ENCODE measurements around the gene UTP3.
"Not testable (repeated sequence)": the region's sequence is repeated elsewhere in the genome, so short reads cannot be mapped to it uniquely, and the experiment has no call there.

The UTP3 gene

DNA sequence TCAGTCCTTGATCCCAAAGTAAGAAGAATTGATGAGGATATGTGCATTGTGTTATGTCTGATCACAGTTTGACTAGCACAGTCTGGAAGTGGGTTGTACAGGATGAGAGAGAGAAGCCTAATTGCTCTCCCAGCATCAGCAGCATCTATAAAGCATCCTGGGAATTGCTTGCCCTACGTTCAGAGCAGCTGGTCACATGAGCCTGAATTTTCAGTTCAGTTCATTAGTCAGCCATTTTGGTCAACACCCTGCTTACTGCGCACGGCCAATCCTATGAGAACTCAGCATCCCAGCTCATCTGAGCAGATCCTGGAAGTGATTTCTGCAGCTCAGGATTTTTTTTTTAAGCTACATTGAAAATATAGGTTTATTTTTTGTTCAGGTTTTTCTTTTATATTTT is 33.4 kb downstream of the UTP3 start, which contains the start of gene RUFY3:
Gene RUFY3 (plus strand): TSS at position 218 of the 400 bp plus-strand sequence. CDS start 610 bp downstream, outside the sequence.
- no peak for DNase-seq

DNA sequence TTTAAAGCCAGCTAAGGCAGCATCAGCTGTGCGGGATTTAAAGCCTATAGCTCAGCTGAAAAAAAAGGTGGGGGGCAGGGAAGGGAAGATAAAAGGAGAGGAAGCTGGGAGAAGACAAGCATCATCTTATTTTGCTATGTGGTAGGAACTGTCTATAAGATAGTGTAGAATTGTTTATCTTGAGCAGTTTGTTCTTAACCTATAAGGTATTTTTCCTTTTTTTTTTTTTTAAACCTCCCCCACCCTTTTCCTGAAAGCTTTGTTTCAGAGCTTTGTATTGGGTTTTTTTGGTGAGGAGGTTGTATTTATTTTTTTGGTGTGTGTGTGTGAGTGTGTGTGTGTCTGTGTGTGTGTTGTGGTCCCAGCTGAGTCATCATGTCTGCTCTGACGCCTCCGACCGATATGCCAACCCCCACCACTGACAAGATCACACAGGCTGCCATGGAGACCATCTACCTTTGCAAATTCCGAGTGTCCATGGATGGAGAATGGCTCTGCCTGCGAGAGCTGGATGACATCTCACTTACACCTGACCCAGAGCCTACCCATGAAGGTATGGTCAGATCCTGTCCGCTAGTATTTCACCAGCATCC is 34.0 kb downstream of the UTP3 start:
- no peak for DNase-seq

- DNase-seq = no peak
These were observed 36.1 kb downstream of the UTP3 start for GRCh38 chr4:70724463-70724862.

DNA sequence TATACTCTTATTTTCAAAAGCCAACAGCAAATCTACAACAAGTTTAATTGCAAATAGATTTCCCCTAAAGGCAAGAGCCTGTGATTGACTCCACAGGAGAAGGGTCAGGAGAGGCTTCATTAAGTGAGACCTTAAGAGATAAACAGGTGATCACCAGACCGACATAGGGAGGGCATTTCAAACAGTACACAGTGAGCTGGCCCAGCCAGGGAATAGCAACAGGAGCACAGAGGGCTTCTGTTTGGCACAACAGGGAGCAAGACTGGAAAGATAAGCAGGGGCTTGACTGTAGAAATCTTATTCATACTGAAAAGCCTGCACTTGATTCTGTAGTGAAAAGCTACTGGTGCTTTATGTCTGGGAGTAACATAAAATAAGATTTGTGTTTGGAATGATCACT is 37.3 kb downstream of the UTP3 start:
- DNase-seq = no peak

DNA sequence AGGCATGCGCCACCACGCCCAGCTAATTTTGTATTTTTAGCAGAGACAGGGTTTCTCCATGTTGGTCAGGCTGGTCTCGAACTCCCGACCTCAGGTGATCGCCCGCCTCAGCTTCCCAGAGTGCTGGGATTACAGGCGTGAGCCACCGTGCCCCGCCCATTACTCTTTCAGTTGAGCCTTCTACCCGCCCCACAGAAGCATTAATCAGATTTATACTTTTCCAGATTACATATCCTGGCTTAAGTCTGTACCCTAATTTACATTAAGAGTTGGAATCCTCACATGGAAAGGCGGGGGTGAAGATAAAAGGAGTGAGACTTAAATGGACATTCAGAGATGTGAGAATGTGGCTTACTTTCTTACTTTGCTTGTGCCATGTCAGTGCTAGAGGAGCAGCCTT is 38.2 kb downstream of the UTP3 start:
- DNase-seq = not testable (repeated sequence)

DNA sequence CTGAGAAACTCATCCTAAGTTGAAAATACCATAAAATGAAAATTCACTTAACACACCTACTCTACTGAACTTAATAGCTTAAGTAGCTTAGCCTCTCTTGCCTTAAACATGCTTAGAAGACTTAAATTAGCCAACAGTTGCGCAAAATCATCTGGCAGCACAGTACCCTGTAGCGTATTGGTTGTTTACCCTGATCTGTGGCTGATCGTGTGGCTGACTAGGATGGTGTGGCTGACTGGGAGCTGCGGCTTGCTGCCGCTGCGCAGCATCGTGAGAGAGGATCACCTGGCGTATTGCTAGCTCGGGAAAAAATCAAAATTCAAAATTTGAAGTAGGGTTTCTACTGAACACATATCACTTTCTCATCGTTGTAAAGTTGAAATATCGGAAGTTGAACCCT is 39.8 kb downstream of the UTP3 start:
- no peak for DNase-seq

GRCh38 chr4:70732878-70733277 is 44.5 kb downstream of the UTP3 start:
- DNase-seq = not testable (repeated sequence)

DNA sequence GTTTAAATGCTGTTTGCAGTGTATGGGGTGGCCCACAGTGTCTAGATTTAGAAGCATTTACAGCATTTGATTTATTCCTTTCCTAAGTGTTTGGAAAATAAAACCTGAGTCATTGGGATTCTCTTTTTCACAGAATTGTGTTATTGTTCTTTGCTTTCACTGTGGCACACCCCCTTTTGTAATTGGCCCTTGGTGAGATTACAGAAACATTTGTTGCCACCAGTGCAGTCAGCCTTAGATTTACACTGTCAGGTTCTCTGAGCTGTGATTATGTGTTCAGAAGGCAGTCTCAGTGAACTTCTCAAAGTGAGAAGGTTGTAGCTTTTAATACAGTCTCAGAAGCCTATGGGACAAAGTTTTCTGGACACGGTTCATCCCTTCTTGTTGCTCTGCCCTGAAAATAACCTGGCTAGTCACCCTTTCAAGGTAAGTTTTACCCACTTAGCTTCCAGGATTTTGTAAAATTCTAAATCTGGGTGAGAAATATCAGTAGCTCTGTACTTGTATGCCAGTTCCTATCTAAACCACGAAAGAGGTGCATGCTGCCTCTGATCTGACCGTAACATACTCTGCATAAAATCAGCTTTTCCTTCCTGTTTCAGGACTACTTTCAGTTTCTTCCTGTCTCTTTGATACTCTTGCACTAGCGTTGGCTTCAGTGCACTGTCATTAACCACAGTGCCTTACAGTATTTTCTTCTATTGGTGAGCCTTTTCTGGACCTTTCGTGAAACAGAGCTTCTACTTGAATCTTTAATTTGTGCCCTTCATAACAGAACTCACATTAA is 46.0 kb downstream of the UTP3 start:
- no peak for DNase-seq

- DNase-seq = no peak
These were observed 46.6 kb downstream of the UTP3 start for GRCh38 chr4:70734971-70735370.

DNA sequence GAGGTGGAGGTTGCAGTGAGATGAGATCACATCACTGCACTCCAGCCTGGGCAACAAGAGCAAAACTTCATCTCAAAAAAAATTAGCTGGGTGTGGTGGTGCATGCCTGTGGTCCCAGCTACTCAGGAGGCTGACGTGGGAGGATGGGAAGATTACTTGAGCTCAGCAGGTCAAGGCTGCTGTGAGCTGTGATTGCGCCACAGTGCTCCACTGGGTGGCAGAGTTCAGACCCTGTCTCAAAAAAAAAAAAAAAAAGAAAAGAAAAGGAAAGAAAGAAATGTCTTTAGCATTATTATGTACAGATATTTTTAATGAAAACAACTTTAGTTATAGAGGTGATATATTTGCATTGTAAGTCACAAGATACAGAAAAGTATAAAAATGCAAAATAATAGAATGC is 47.6 kb downstream of the UTP3 start:
- not testable (repeated sequence) for DNase-seq

- DNase-seq = no peak
These were observed 48.7 kb downstream of the UTP3 start for GRCh38 chr4:70737006-70737405.

DNA sequence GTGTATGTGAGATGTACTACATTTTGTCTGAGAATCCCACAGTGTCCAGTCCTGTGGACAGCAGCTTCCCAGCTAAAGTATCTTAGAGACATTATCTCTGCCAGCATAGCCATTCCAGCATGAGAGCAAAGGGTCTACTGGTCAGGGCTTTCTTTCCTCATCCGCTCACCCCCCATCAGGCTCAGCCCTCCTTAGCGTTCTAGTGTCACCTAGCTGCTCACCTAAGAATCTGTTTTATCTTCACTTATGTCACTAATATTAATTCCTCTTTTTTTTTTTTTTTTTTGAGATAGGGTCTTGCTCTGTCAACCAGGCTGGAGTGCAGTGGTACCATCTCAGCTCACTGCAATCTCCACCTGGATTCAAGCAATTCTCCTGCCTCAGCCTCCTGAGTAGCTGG is 49.1 kb downstream of the UTP3 start:
- no peak for DNase-seq

- no peak for DNase-seq
These were observed 51.4 kb downstream of the UTP3 start for GRCh38 chr4:70739496-70740337.
